ENCODE measurements around the gene SELPLG. TPM values are rescaled to one million over a fixed set of nuclear protein-coding genes. Genes with fewer than 3 reads are reported as not detected.

Gene SELPLG
- total RNA-seq, 1 donor from 2014 or later = not detected

GRCh38 chr12:108585864-108586263 is 47.8 kb downstream of the SELPLG start:
- Histone ChIP-seq H3K27me3 (no peaks in the 10 kb centered on the region), H2AFZ (replicated peaks) (no peak overlapping the region), H3K79me2 (ENCODE audit: low read depth) (no peaks in the 10 kb centered on the region), H3K27ac (no peak overlapping the region), H3K4me3 (no peak overlapping the region), H3K4me1 (peaks cover 33% of the 10 kb centered on the region), H3F3A (ENCODE audit: low read depth) (no peaks in the 10 kb centered on the region), H4K20me1 (ENCODE audit: low read depth) (no peaks in the 10 kb centered on the region), H3K9me3 (ENCODE audit: low read depth) (no peaks in the 10 kb centered on the region), H3K9ac (no peak overlapping the region), H3K36me3 (no peaks in the 10 kb centered on the region), H3K4me2 (no peak overlapping the region)
- no peak for TF ChIP-seq CTCF (IDR thresholded peaks at IDR 0.05)
- TF ChIP-seq EZH2 (IDR thresholded peaks at IDR 0.05) = no peak
- no peak for TF ChIP-seq EZH2phosphoT487 (IDR thresholded peaks at IDR 0.05)
- no peaks in the 10 kb centered on the region for H3K36me3 Mint-ChIP-seq
- peak overlapping the region; percentile 11 for H3K27ac Mint-ChIP-seq
- H3K4me3 Mint-ChIP-seq = no peak overlapping the region
- peaks cover 28% of the 10 kb centered on the region for H3K4me1 Mint-ChIP-seq
- no peak for DNase-seq (ENCODE audit: low spot score)
- H3K27me3 Mint-ChIP-seq (ENCODE audit: insufficient read depth, low read depth) = peaks cover 5% of the 10 kb centered on the region
- no peaks in the 10 kb centered on the region for H3K9me3 Mint-ChIP-seq

DNA sequence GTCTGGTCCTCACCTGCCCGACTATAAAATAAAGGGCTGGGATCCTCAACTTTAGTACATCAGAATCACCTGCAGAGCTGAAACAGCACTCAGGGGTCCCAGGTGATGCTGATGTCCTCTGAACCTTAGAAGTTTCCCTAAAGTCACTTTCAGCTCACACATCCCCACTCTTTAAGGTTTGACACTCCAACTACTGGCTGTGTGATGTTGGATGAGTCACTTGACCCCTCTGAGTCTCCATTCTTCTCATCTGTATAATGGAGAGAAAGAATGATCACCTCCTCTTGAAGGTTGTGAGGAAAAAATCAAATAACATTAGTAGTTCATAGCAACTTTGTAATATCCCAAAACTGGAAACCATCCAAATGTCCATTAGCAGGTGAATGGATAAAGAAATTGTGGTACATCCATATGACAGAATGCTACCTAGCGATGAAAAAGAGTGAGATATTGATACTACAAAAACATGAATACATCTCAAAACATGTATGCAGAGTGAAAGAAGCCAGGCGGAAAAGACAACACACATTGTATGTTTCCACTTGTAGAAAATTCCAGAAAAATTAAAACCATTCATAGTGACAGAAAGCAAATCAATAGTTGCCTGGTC is 49.1 kb downstream of the SELPLG start:
- Histone ChIP-seq H3K9me3 (ENCODE audit: low read depth) (no peaks in the 10 kb centered on the region), H3K79me2 (ENCODE audit: low read depth) (no peaks in the 10 kb centered on the region), H3K36me3 (no peaks in the 10 kb centered on the region), H3K4me1 (peaks cover 28% of the 10 kb centered on the region), H3K27ac (no peak overlapping the region), H3K4me2 (no peak overlapping the region), H2AFZ (replicated peaks) (peak overlapping the region; percentile 6), H3K4me3 (no peak overlapping the region), H3K9ac (no peak overlapping the region), H3K27me3 (no peaks in the 10 kb centered on the region), H4K20me1 (ENCODE audit: low read depth) (no peaks in the 10 kb centered on the region), H3F3A (ENCODE audit: low read depth) (no peaks in the 10 kb centered on the region)
- Mint-ChIP-seq H3K27me3 (ENCODE audit: insufficient read depth, low read depth) (peaks cover 5% of the 10 kb centered on the region), H3K9me3 (no peaks in the 10 kb centered on the region), H3K4me3 (no peak overlapping the region), H3K27ac (no peak overlapping the region), H3K36me3 (no peaks in the 10 kb centered on the region), H3K4me1 (peaks cover 21% of the 10 kb centered on the region)
- TF ChIP-seq EZH2 (IDR thresholded peaks at IDR 0.05) (no peak), CTCF (IDR thresholded peaks at IDR 0.05) (no peak), EZH2phosphoT487 (IDR thresholded peaks at IDR 0.05) (no peak)
- no peak for DNase-seq (ENCODE audit: low spot score)

GRCh38 chr12:108583991-108584390 is 49.7 kb downstream of the SELPLG start:
- Mint-ChIP-seq H3K27me3 (ENCODE audit: insufficient read depth, low read depth) (peaks cover 8% of the 10 kb centered on the region), H3K4me1 (peaks cover 19% of the 10 kb centered on the region), H3K36me3 (peaks cover 1% of the 10 kb centered on the region), H3K9me3 (peaks cover 2% of the 10 kb centered on the region), H3K27ac (no peak overlapping the region), H3K4me3 (no peak overlapping the region)
- Histone ChIP-seq H3K9ac (no peak overlapping the region), H3K36me3 (no peaks in the 10 kb centered on the region), H2AFZ (replicated peaks) (peak overlapping the region; percentile 6), H4K20me1 (ENCODE audit: low read depth) (no peaks in the 10 kb centered on the region), H3K4me3 (no peak overlapping the region), H3K27me3 (no peaks in the 10 kb centered on the region), H3K4me1 (peaks cover 22% of the 10 kb centered on the region), H3F3A (ENCODE audit: low read depth) (no peaks in the 10 kb centered on the region), H3K9me3 (ENCODE audit: low read depth) (no peaks in the 10 kb centered on the region), H3K27ac (no peak overlapping the region), H3K79me2 (ENCODE audit: low read depth) (no peaks in the 10 kb centered on the region), H3K4me2 (peak overlapping the region; percentile 27)
- DNase-seq (ENCODE audit: low spot score) = peak; percentile 12
- TF ChIP-seq CTCF (IDR thresholded peaks at IDR 0.05) = no peak
- TF ChIP-seq EZH2 (IDR thresholded peaks at IDR 0.05) = no peak
- no peak for TF ChIP-seq EZH2phosphoT487 (IDR thresholded peaks at IDR 0.05)

All from neural progenitor cell (in vitro differentiated cells).